ENCODE measurements around the gene KCNK4.
"Not testable (repeated sequence)": the region's sequence is repeated elsewhere in the genome, so short reads cannot be mapped to it uniquely, and the experiment has no call there.

KCNK4 gene

GRCh38 chr11:64312947-64313346, 21.8 kb downstream of the KCNK4 start:
- H3K36me3 Mint-ChIP-seq = peaks cover 7% of the 10 kb centered on the region
- no peaks in the 10 kb centered on the region for H3K27me3 Mint-ChIP-seq
- H3K4me1 Mint-ChIP-seq = peaks cover 14% of the 10 kb centered on the region
- ATAC-seq (ENCODE audit: low read depth) (no peak), DNase-seq (ENCODE audit: low spot score in 2 of 2) (no peak)
- H3K4me3 Mint-ChIP-seq = no peak overlapping the region
- H3K9me3 Mint-ChIP-seq = no peaks in the 10 kb centered on the region
- peak overlapping the region; percentile 68 for H3K27ac Mint-ChIP-seq

- Mint-ChIP-seq H3K4me1 (peaks cover 16% of the 10 kb centered on the region), H3K9me3 (no peaks in the 10 kb centered on the region), H3K36me3 (peaks cover 7% of the 10 kb centered on the region), H3K4me3 (no peak overlapping the region), H3K27ac (peak overlapping the region; percentile 68), H3K27me3 (no peaks in the 10 kb centered on the region)
- ATAC-seq (ENCODE audit: low read depth) (no peak), DNase-seq (ENCODE audit: low spot score in 2 of 2) (no peak)
Observed at GRCh38 chr11:64313491-64314145, 22.5 kb downstream of the KCNK4 start.

DNA sequence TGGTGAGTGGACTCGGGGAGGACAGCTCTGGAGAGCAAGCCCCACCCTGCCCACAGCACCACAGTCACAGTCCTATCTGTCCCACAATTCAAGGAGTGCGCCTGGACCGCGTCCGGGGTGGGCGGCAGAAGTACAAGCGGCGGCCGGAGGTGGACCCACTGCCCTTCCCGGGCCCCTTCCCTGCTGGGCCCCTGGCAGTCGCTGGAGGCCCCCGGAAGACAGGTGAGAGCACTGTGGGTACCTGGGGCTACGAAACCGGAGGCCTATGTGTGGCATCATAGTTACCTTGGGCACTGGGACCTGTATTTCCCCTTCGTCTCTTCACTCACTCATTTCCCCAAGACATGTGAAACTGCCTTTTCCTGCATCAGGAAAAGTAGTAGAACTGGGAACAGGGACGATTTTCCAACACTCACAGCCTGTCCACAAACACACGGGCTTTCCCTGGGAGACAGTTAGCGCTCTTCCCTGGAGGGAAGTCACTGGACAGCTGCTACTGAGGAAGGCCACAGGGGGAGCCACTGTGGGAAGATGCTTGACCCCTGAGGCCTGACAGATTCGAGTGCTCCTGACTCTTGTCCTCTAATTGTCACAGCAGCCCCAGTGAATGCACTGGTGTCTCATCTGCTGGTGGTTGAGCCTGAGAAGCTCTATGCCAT, 23.2 kb downstream of the KCNK4 start:
- ATAC-seq (ENCODE audit: low read depth) (no peak), DNase-seq (ENCODE audit: low spot score in 2 of 2) (no peak)
- H3K36me3 Mint-ChIP-seq = peaks cover 7% of the 10 kb centered on the region
- peaks cover 21% of the 10 kb centered on the region for H3K4me1 Mint-ChIP-seq
- no peaks in the 10 kb centered on the region for H3K27me3 Mint-ChIP-seq
- H3K4me3 Mint-ChIP-seq = no peak overlapping the region
- no peak overlapping the region for H3K27ac Mint-ChIP-seq
- no peaks in the 10 kb centered on the region for H3K9me3 Mint-ChIP-seq

DNA sequence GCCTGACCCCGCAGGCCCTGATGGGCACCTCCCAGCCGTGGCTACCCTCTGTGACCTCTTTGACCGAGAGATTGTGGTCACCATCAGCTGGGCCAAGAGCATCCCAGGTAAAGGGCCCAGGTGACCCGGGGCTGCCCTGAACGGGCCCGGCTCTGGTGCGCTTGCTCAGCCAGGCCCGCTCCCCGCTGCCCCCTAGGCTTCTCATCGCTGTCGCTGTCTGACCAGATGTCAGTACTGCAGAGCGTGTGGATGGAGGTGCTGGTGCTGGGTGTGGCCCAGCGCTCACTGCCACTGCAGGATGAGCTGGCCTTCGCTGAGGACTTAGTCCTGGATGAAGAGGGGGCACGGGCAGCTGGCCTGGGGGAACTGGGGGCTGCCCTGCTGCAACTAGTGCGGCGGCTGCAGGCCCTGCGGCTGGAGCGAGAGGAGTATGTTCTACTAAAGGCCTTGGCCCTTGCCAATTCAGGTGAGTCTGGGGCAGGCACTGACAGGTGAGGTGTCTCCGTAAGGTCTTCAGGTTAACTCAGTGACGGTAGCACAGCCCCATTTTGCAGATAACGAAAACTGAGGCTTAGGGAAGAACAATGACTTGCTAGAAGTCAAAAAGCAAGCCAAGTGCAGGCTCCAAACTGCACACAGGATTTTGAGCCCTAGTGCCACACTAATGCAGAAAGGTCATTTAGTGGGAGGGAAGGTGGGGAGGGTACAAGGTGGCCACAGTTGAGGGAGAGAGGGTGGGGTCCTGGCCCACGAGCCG, 23.9 kb downstream of the KCNK4 start:
- Mint-ChIP-seq H3K4me1 (peaks cover 22% of the 10 kb centered on the region), H3K4me3 (no peak overlapping the region), H3K9me3 (no peaks in the 10 kb centered on the region), H3K27ac (no peak overlapping the region), H3K36me3 (peaks cover 7% of the 10 kb centered on the region), H3K27me3 (no peaks in the 10 kb centered on the region)
- ATAC-seq (ENCODE audit: low read depth) (no peak), DNase-seq (ENCODE audit: low spot score in 2 of 2) (no peak)

DNA sequence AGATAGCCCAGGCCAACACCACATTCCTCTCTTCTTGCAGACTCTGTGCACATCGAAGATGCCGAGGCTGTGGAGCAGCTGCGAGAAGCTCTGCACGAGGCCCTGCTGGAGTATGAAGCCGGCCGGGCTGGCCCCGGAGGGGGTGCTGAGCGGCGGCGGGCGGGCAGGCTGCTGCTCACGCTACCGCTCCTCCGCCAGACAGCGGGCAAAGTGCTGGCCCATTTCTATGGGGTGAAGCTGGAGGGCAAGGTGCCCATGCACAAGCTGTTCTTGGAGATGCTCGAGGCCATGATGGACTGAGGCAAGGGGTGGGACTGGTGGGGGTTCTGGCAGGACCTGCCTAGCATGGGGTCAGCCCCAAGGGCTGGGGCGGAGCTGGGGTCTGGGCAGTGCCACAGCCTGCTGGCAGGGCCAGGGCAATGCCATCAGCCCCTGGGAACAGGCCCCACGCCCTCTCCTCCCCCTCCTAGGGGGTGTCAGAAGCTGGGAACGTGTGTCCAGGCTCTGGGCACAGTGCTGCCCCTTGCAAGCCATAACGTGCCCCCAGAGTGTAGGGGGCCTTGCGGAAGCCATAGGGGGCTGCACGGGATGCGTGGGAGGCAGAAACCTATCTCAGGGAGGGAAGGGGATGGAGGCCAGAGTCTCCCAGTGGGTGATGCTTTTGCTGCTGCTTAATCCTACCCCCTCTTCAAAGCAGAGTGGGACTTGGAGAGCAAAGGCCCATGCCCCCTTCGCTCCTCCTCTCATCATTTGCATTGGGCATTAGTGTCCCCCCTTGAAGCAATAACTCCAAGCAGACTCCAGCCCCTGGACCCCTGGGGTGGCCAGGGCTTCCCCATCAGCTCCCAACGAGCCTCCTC, 24.8 kb downstream of the KCNK4 start:
- Mint-ChIP-seq H3K4me3 (peak overlapping the region; percentile 96), H3K36me3 (peaks cover 11% of the 10 kb centered on the region), H3K27ac (peak overlapping the region; percentile 99), H3K4me1 (peaks cover 21% of the 10 kb centered on the region)
- not testable (repeated sequence) for DNase-seq (ENCODE audit: low spot score in 2 of 2); ATAC-seq (ENCODE audit: low read depth); H3K27me3 Mint-ChIP-seq; H3K9me3 Mint-ChIP-seq

GRCh38 chr11:64316672-64317324, 25.7 kb downstream of the KCNK4 start:
- no peak for DNase-seq (ENCODE audit: low spot score in 2 of 2)
- Mint-ChIP-seq H3K36me3 (peaks cover 15% of the 10 kb centered on the region), H3K27me3 (no peaks in the 10 kb centered on the region), H3K4me1 (peaks cover 20% of the 10 kb centered on the region), H3K27ac (peak overlapping the region; percentile 99), H3K9me3 (no peaks in the 10 kb centered on the region), H3K4me3 (peak overlapping the region; percentile 96)
- peak; percentile 21 for ATAC-seq (ENCODE audit: low read depth)

DNA sequence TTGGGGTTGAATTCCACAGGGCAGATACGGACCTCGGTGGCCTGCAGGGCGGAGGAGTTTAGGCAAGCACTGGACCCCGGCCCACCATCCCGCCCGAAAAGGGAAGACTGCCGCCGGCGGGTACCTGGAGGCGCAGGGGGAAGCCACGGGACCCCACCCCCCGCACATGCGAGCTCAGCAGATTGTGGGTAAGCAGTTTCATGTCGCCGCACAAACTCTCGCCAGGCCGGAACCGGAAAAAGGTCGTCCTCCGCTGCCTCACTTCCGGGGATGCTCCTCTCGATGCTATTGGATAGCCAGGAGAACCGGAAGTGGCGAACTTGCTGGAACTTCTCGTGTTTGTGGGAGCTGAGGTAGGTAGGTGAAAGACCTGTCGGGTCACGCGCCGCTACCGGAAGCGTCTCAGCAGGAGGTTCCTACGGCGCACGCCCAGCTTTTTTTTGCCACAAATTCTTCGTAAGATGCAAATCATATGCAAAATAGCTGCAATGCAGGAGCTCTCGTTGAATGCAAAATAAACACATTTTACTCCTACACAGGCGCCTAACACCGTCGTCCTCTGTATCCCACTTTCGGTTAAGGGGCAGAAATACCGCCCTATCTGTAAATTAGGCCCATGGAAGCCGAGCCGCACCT, 26.3 kb downstream of the KCNK4 start, which contains the start of gene TRMT112:
TSS of gene TRMT112 (minus strand) at position 235 of the 636 bp plus-strand sequence. CDS start at position 202, 33 bp downstream.
- DNase-seq (ENCODE audit: low spot score in 2 of 2) (peak; percentile 87 to 89), ATAC-seq (ENCODE audit: low read depth) (peak; percentile 70)
- Mint-ChIP-seq H3K9me3 (no peaks in the 10 kb centered on the region), H3K27ac (peak within 1 kb of the TSS; percentile 99), H3K4me1 (peaks cover 20% of the 10 kb centered on the region), H3K27me3 (no peaks in the 10 kb centered on the region), H3K4me3 (peak within 1 kb of the TSS; percentile 96), H3K36me3 (peaks cover 15% of the 10 kb centered on the region)

DNA sequence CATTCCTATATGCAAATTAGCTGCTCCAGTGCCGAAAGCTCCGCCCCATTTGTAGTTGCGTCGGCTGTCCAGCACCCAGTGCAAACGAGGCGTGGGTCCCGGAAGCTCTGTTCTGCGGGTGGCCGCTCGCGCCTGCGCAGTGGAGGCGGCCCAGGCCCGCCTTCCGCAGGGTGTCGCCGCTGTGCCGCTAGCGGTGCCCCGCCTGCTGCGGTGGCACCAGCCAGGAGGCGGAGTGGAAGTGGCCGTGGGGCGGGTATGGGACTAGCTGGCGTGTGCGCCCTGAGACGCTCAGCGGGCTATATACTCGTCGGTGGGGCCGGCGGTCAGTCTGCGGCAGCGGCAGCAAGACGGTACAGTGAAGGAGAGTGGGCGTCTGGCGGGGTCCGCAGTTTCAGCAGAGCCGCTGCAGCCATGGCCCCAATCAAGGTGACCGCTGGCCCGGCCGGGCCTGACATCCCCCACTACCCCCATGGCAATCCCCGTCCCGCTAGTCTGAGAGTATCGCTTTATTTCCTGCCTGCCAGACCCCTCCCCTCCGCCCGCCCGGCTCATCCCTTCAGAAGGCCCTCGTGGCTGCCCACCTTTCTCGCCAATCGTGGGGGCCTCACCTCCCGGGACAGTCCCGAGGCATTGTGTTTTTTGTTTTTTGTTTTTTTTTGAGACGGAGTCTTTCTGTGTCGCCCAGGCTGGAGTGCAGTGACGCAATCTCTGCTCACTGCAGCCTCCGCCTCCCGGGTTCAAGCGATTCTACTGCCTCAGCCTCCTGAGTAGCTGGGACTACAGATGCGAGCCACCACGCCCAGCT, 27.1 kb downstream of the KCNK4 start, which contains the start of gene PRDX5:
TSS of gene PRDX5 (plus strand) at position 161 of the 805 bp plus-strand sequence. CDS start at position 256, 95 bp downstream.
- peak; percentile 74 for ATAC-seq (ENCODE audit: low read depth)
- peak within 1 kb of the TSS; percentile 96 for H3K4me3 Mint-ChIP-seq
- peaks cover 13% of the 10 kb centered on the region for H3K4me1 Mint-ChIP-seq
- peaks cover 11% of the 10 kb centered on the region for H3K36me3 Mint-ChIP-seq
- H3K9me3 Mint-ChIP-seq = no peaks in the 10 kb centered on the region
- DNase-seq (ENCODE audit: low spot score in 2 of 2) = peak; percentile 59 to 94
- H3K27ac Mint-ChIP-seq = peak within 1 kb of the TSS; percentile 99
- H3K27me3 Mint-ChIP-seq = no peaks in the 10 kb centered on the region

- Mint-ChIP-seq H3K4me1 (peaks cover 11% of the 10 kb centered on the region), H3K27me3 (no peaks in the 10 kb centered on the region), H3K9me3 (no peaks in the 10 kb centered on the region), H3K4me3 (peak overlapping the region; percentile 96), H3K27ac (peak overlapping the region; percentile 99), H3K36me3 (peaks cover 11% of the 10 kb centered on the region)
- no peak for DNase-seq (ENCODE audit: low spot score in 2 of 2)
- no peak for ATAC-seq (ENCODE audit: low read depth)
Observed at GRCh38 chr11:64318766-64319761, 28.0 kb downstream of the KCNK4 start.

GRCh38 chr11:64320556-64320955, 29.5 kb downstream of the KCNK4 start:
- peaks cover 9% of the 10 kb centered on the region for H3K36me3 Mint-ChIP-seq
- no peak for DNase-seq (ENCODE audit: low spot score in 2 of 2)
- no peak for ATAC-seq (ENCODE audit: low read depth)
- H3K9me3 Mint-ChIP-seq = no peaks in the 10 kb centered on the region
- no peak overlapping the region for H3K4me3 Mint-ChIP-seq
- H3K4me1 Mint-ChIP-seq = peaks cover 11% of the 10 kb centered on the region
- no peaks in the 10 kb centered on the region for H3K27me3 Mint-ChIP-seq
- no peak overlapping the region for H3K27ac Mint-ChIP-seq

DNA sequence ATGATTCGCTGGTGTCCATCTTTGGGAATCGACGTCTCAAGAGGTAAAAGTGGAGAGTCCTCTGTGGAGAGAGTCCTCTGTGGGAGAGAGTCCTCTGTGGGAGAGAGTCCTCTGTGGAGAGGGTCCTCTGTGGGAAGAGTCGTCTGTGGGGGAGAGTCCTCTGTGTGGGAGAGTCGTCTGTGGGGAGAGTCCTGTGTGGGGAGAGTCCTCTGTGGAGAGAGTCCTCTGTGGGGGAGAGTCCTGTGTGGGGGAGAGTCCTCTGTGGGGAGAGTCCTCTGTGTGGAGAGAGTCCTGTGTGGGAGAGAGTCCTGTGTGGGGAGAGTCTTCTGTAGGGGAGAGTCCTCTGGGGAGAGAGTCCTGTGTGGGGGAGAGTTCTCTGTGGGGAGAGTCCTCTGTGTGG, 29.9 kb downstream of the KCNK4 start:
- no peak for ATAC-seq (ENCODE audit: low read depth)
- no peak overlapping the region for H3K4me3 Mint-ChIP-seq

More for the DNA sequence above, 29.9 kb downstream of the KCNK4 start:
- peaks cover 11% of the 10 kb centered on the region for H3K4me1 Mint-ChIP-seq
- no peaks in the 10 kb centered on the region for H3K9me3 Mint-ChIP-seq
- peaks cover 9% of the 10 kb centered on the region for H3K36me3 Mint-ChIP-seq
- no peak overlapping the region for H3K27ac Mint-ChIP-seq
- no peak for DNase-seq (ENCODE audit: low spot score in 2 of 2)
- no peaks in the 10 kb centered on the region for H3K27me3 Mint-ChIP-seq
